GM10266 (cell line): Measurements from ENCODE around the gene GPAT3.
"Not testable (repeated sequence)": the region's sequence is repeated elsewhere in the genome, so short reads cannot be mapped to it uniquely, and the experiment has no call there.

Source experiments
- DNase-seq: peaks from one replicate; pipeline ENCODE4 v3.0.0; 2012; ENCODE audit errors: extremely low spot score
- TF ChIP-seq, protein P1 (sequence below): IDR thresholded peaks from 2 replicates; pipeline ENCODE4 v1.5.1; 2012; ENCODE audit warnings: mild to moderate bottlenecking, low read depth; ENCODE audit not compliant: control insufficient read depth, insufficient read depth; ENCODE audit errors: missing control alignments

Gene GPAT3

DNA sequence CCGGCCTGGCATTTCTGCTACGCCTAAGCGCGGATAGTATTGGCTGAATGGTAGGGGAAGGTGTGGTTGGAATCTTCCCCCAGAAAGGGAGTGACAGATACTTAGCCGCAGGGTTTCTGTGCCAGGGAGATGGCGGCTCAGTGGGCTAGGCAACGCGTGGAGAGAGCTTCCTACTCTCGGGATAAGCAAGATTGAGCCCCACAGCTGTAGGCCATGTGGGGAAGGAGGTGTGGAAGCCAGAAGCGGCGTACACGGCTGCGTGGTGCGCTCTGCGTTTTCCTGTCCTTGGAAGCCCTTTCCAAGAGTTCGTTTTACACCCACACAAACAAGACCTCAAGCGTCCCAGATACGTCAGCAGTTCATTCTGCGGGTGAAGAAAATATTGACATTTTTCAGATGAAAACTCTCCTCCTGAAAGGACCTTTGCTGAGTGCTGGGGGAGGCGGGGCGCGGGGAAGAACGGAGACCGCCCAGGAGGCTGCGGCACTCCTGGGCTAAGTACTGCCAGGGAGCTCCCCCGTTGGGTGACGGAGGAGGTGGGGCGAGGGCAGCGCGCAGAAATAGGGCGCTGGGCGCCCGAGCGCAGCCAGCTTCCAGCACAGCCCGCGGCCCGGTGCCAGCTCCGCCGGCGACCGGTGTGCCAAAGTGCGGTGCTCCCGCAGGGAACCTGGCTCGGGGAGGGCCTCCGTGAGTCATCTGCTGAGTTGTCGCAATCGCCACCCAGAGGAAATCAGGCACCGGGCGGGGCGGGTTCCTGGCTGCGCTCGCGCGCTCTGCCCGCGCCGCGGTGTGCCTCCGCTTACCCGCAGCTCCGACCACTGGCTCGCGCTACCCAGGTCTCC, at the start of gene GPAT3:
Gene GPAT3, plus strand, starts transcription at position 589 of the 842 bp plus-strand sequence. CDS start 515 bp downstream, outside the sequence.
- peak; percentile 31 for DNase-seq

DNA sequence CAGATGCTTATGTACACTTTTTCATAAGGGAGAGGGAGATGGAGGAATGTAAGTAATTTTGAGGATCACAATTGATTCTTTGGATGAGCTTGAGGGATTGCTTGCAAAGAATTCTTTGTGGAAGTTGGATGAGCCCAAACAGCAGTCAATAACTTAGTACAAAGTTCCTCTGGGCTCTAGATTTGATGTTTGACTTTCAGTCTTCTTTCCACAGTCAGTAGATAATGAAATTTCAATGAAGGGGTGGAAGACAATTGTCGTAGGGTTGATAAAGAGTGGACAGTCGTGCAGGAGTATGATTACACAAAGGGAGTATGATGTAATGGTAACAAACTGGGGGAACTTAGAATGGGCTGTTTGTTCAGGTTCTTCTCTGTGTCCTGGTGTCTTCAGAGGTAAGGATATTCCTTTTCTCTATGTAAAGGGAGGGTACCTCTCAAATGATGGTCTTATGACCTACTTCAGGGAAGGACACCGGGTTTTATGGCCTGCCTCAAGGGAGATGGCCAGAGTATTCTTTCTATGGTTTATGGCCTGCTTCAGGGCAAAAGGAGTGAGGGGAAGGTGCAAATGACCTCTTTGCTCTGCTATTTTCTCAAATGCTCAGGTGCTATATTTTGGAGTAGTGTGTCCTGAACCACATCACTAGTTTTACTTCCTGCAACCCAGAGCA, 49.3 kb upstream of the GPAT3 start:
- TF ChIP-seq, protein P1, sequence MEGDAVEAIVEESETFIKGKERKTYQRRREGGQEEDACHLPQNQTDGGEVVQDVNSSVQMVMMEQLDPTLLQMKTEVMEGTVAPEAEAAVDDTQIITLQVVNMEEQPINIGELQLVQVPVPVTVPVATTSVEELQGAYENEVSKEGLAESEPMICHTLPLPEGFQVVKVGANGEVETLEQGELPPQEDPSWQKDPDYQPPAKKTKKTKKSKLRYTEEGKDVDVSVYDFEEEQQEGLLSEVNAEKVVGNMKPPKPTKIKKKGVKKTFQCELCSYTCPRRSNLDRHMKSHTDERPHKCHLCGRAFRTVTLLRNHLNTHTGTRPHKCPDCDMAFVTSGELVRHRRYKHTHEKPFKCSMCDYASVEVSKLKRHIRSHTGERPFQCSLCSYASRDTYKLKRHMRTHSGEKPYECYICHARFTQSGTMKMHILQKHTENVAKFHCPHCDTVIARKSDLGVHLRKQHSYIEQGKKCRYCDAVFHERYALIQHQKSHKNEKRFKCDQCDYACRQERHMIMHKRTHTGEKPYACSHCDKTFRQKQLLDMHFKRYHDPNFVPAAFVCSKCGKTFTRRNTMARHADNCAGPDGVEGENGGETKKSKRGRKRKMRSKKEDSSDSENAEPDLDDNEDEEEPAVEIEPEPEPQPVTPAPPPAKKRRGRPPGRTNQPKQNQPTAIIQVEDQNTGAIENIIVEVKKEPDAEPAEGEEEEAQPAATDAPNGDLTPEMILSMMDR: no peak
- no peak for DNase-seq

More for the DNA sequence above, at the start of gene GPAT3:
- TF ChIP-seq, protein P1: no peak

DNA sequence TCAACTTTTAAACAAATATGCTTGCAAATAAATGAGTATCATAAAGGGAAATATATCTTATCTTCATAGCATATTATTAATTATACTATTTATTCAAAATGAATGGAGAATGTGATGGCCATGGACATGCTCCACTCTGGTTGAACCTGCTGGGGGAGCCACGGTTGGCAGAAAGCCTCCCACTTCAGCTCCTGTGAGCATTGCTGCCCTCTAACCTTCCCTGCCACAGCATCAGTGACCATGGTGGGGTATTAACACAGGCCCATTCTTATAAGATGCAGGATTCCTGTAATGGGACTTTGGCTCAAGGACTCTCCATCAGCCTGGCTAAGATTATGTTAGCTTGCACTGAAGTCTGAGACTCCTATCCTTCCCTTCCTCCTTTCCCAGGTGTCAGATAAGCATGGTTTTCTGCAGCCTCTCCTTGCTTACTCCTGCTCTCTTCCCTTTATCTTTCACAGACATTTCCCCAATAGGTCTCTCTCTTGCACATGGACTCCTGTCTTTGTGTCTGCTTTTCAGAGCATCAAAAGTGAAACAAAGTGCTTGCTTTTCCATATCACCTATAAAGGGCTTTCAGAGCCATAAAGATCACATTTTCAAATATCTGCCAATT, 46.1 kb upstream of the GPAT3 start:
- TF ChIP-seq, protein P1: no peak
- DNase-seq: no peak

DNA sequence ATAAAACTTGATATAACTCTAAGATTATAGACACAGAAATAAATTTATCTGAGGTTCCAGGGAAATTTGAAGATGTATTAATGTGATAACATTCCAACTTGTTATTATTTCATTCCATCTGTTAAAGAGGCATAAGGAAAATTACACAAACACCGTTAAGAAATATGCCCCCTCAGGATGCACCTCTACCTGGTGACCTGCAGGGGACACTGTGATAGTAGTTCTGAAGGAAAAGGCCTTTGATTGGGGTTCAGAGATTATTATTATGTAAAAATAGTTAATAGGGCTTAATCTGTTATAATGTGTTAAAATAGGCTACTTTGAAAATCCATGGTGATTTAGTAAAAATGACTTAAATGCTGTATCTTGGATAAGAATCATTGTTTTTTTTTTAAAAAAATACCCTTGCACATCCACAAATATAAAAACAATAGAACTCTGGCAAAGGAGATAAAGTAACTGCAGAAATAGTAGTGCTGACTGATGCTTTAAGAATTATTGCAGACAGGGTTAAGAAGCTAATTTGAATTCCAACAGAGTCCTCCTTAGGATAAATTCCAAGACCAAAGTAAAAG, 44.9 kb upstream of the GPAT3 start:
- TF ChIP-seq, protein P1: peak; percentile 68

DNA sequence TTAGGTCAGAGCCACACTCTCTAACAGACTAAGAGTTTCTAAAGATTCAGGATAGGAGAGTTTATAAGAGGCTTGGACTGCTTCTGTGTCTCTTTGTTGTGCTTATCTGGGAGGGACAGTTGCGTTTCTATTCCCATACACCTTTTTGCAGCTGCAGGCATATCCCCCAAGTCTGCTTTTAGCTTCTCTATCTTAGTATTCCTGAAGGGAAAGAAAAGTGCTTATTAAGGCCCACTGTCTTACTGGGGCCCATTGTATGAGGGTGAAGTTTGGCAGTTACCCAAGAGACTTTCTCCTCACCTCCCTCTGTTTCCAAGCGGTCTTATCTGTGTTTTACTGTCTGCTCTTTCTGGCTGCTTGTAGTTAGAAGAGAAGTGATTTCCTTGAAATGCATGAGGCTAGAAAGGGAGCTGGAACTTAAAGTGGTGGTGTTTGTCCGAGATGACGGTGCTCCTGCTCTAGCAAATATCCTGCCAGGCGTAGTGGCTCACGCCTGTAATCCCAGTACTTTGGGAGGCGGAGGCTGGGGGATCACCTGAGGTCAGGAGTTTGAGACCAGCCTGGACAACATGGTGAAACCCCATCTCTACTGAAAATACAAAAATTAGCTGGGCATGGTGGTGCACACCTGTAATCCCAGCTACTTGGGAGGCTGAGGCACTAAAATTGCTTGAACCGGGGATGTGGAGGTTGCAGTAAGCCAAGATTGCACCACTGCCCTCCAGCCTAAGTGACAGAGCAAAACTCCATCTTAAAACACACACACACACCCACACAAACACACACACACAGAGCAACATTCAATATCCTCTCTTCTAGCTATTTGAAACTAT, 39.6 kb upstream of the GPAT3 start:
- not testable (repeated sequence) for DNase-seq

More for the DNA sequence above, 44.9 kb upstream of the GPAT3 start:
- peak; percentile 44 for DNase-seq

DNA sequence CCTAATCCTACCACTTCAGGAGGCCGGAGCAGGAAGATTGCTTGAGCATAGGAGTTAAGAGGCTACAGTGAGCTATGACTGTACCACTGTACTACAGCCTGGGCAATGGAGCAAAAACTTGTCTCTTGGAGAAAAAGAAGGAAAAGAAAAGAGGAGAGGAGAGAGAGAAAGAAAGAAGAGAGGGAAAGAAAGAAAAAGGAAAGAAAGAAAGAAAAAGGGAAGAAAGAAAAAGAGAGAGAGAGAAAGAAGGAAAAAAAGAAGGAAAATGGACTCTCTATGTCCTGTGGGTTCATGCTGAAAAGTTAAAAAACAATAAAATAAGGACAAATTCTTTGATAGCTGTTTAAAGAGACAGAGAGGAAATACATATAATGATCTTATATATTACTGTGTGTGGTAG, 37.7 kb upstream of the GPAT3 start:
- TF ChIP-seq, protein P1: no peak
- no peak for DNase-seq

DNA sequence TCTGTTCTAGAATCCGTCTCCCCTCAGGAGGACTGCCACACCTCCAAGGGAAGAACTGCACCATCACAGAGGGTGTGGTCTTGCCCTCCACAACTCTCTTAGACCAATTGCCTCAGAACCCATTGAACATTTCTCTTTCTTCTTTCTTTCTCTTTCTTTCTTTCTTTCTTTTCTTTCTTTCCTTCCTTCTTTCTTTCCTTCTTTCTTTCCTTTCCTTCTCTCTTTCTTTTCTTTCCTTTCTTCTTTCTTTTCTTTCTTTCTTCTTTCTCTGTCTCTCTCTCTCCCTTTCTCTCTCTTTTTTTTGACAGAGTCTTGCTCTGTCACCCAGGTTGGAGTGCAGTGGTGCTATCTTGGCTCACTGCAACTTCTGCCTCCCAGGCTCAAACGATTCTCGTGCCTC, 34.2 kb upstream of the GPAT3 start:
- not testable (repeated sequence) for DNase-seq
